Motor neuron (in vitro differentiated cells): ENCODE data around the gene CFD. TPM values are rescaled to one million over a fixed set of nuclear protein-coding genes. Genes with fewer than 3 reads are reported as not detected.

ENCODE experiments used
- ATAC-seq, 8 experiments: fragments of 200-7000 bp; cut with Tn5 transposase; replicated peaks in 6 of 8; 2 replicates each; pipeline ENCODE4 v1.8.0; 2021; ENCODE audit warnings: mild to moderate bottlenecking in 8 of 8, moderate library complexity in 8 of 8
- H3K27ac ChIP-seq, 2 donors: fragments of 250-450 bp; sonication (Bioruptor Pico); 2 replicates each; pipeline ENCODE4 v1.9.0; 2021; ENCODE audit warnings: antibody characterized with exemption in 2 of 2, mild to moderate bottlenecking in 2 of 2, moderate library complexity in 1 of 2
- H3K4me1 ChIP-seq, 2 donors: fragments of 250-450 bp; sonication (Bioruptor Pico); replicated peaks in 1 of 2; 2 replicates each; pipeline ENCODE4 v1.6.1; 2021; ENCODE audit warnings: antibody characterized with exemption in 2 of 2, mild to moderate bottlenecking in 2 of 2, moderate library complexity in 1 of 2
- H3K4me3 ChIP-seq, 5 donors: fragments of 250-450 bp; sonication (Bioruptor Pico); 2 replicates each; pipeline ENCODE4 v1.9.0; 2021; ENCODE audit warnings: antibody characterized with exemption in 5 of 5, mild to moderate bottlenecking in 5 of 5, moderate library complexity in 4 of 5
- WGBS, 10 experiments: fragments of 450-650 bp; shearing (Covaris generic); methylation state at CpG; one replicate each; pipeline ENCODE4 v1.0.0; 2022; 5-methylcytosine and 5-hydroxymethylcytosine counted together
- in situ Hi-C, 9 experiments: fragments of 400-800 bp; cut with MboI; loops; one replicate each; pipeline ENCODE4 v1.15.0; 2021; ENCODE audit warnings: low sequenced_read_pairs in 9 of 9, low pct_unique_long_range_greater_than_20kb in 2 of 9; ENCODE audit not compliant: unreplicated experiment in 9 of 9
- total RNA-seq, 8 experiments: library from RNA; unstranded; fragments of 300-600 nt; gene quantifications; 2 replicates each; pipeline versions ENCODE4 v1.2.3 to v1.2.4, GENCODE V29; 2022

CFD gene
- total RNA-seq, 8 experiments from 2014 or later: 0.83 to 72.1 (median 1.6) TPM

- 80 to 100% (median 96%) methylated on average over 1 to 7 of the region's 11 CpGs; no CpG with 5 or more reads in 3 of the 10 experiments for WGBS, 10 experiments
- Histone ChIP-seq H3K4me1 (peaks cover 11 to 19% of the 10 kb centered on the region in 2 donors), H3K4me3 (no peak overlapping the region), H3K27ac (no peak overlapping the region)
- ATAC-seq: no peak
- in situ Hi-C loops: no loop called here
Measured at GRCh38 chr19:896999-897398, 37.5 kb downstream of the CFD start.

- no peak for ATAC-seq
- Histone ChIP-seq H3K4me1 (peaks cover 12 to 21% of the 10 kb centered on the region in 2 donors), H3K27ac (no peak overlapping the region), H3K4me3 (no peak overlapping the region)
- 80 to 83% (median 82%) methylated on average over 1 to 2 of the region's 26 CpGs; no CpG with 5 or more reads in 7 of the 10 experiments for WGBS, 10 experiments
- in situ Hi-C loops: no loop called here
Measured at GRCh38 chr19:897442-898039, 38.1 kb downstream of the CFD start.

- in situ Hi-C loops: no loop called here
- peak in 5 of 8 experiments; percentile 58 to 73 (median 66) for ATAC-seq
- 12% methylated on average over 10 of the region's 20 CpGs; no CpG with 5 or more reads in 9 of the 10 experiments for WGBS, 10 experiments
Measured at GRCh38 chr19:898663-899062, 39.2 kb downstream of the CFD start.

GRCh38 chr19:899336-900042, 40.0 kb downstream of the CFD start:
- in situ Hi-C loops: loop anchor here in 1 of 9 experiments (25.0 kb wide), 2 partner anchors 137 to 237 kb away; partner anchors contain the start of genes MISP and RNF126
- H3K27ac ChIP-seq: peak overlapping the region in 1 of 2 donors; percentile 17
- 62 to 100% (median 68%) methylated on average over 1 to 7 of the region's 32 CpGs; no CpG with 5 or more reads in 6 of the 10 experiments for WGBS, 10 experiments
- H3K4me3 ChIP-seq: no peak overlapping the region
- no peak for ATAC-seq
- peaks cover 22 to 32% of the 10 kb centered on the region in 2 donors for H3K4me1 ChIP-seq

More at GRCh38 chr19:898663-899062, 39.2 kb downstream of the CFD start:
- Histone ChIP-seq H3K4me3 (no peak overlapping the region), H3K27ac (peak overlapping the region in 1 of 2 donors; percentile 17), H3K4me1 (peaks cover 22 to 32% of the 10 kb centered on the region in 2 donors)

GRCh38 chr19:900043-900301, 40.5 kb downstream of the CFD start:
- in situ Hi-C loops: loop anchor here in 1 of 9 experiments (25.0 kb wide), 2 partner anchors 138 to 238 kb away; partner anchors contain the start of genes MISP and RNF126
- Histone ChIP-seq H3K4me3 (no peak overlapping the region), H3K27ac (no peak overlapping the region), H3K4me1 (peaks cover 22 to 32% of the 10 kb centered on the region in 2 donors)
- WGBS, 10 experiments: 95 to 100% methylated on average over 1 to 4 of the region's 15 CpGs; no CpG with 5 or more reads in 8 of the 10 experiments
- no peak for ATAC-seq

- no CpG with 5 or more reads among the region's 30 CpGs for WGBS, 10 experiments
- Histone ChIP-seq H3K4me3 (no peak overlapping the region), H3K27ac (no peak overlapping the region), H3K4me1 (peaks cover 22 to 32% of the 10 kb centered on the region in 2 donors)
- in situ Hi-C loops: loop anchor here in 1 of 9 experiments (25.0 kb wide), 2 partner anchors 138 to 238 kb away; partner anchors contain the start of genes MISP and RNF126
- peak in 5 of 8 experiments; percentile 15 to 70 (median 33) for ATAC-seq
Measured at GRCh38 chr19:900302-901111, 41.0 kb downstream of the CFD start.

GRCh38 chr19:901216-902092, 42.0 kb downstream of the CFD start:
- Histone ChIP-seq H3K4me3 (no peak overlapping the region), H3K27ac (no peak overlapping the region), H3K4me1 (peaks cover 22 to 32% of the 10 kb centered on the region in 2 donors)
- no CpG with 5 or more reads among the region's 27 CpGs for WGBS, 10 experiments
- in situ Hi-C loops: loop anchor here in 1 of 9 experiments (25.0 kb wide), 2 partner anchors 139 to 239 kb away; partner anchors contain the start of genes MISP and RNF126
- ATAC-seq: no peak

- no peak overlapping the region for H3K27ac ChIP-seq
- in situ Hi-C loops: loop anchor here in 1 of 9 experiments (25.0 kb wide), 2 partner anchors 140 to 240 kb away; partner anchors contain the start of genes MISP and RNF126
- 100% methylated on average over 3 of the region's 7 CpGs; no CpG with 5 or more reads in 9 of the 10 experiments for WGBS, 10 experiments
- no peak overlapping the region for H3K4me3 ChIP-seq
- peaks cover 22 to 32% of the 10 kb centered on the region in 2 donors for H3K4me1 ChIP-seq
- ATAC-seq: no peak
Measured at GRCh38 chr19:902093-902370, 42.6 kb downstream of the CFD start.

- ATAC-seq: no peak
- in situ Hi-C loops: loop anchor here in 1 of 9 experiments (25.0 kb wide), 2 partner anchors 140 to 240 kb away; partner anchors contain the start of genes MISP and RNF126
- 50 to 90% (median 80%) methylated on average over 1 to 9 of the region's 14 CpGs; no CpG with 5 or more reads in 4 of the 10 experiments for whole genome bisulfite sequencing, 10 experiments
- Histone ChIP-seq H3K4me3 (no peak overlapping the region), H3K27ac (no peak overlapping the region), H3K4me1 (peaks cover 22 to 32% of the 10 kb centered on the region in 2 donors)
Measured at GRCh38 chr19:902446-903226, 43.2 kb downstream of the CFD start.

- peaks cover 20 to 30% of the 10 kb centered on the region in 2 donors for H3K4me1 ChIP-seq
- peak in 7 of 8 experiments; percentile 40 to 86 (median 85) for ATAC-seq
- 0 to 60% (median 6%) methylated on average over 2 to 6 of the region's 32 CpGs; no CpG with 5 or more reads in 7 of the 10 experiments for WGBS, 10 experiments
- H3K27ac ChIP-seq: peak overlapping the region; percentile 24 to 51
- H3K4me3 ChIP-seq: peak overlapping the region in 4 of 5 donors; percentile 6 to 19 (median 9)
- in situ Hi-C loops: loop anchor here in 1 of 9 experiments (25.0 kb wide), 2 partner anchors 141 to 241 kb away; partner anchors contain the start of genes MISP and RNF126
Measured at GRCh38 chr19:903266-903797, 43.9 kb downstream of the CFD start.

- in situ Hi-C loops: loop anchor here in 1 of 9 experiments (25.0 kb wide), 2 partner anchors 142 to 242 kb away; partner anchors contain the start of genes MISP and RNF126
- no peak overlapping the region for H3K27ac ChIP-seq
- no peak for ATAC-seq
- no peak overlapping the region for H3K4me3 ChIP-seq
- peaks cover 11 to 23% of the 10 kb centered on the region in 2 donors for H3K4me1 ChIP-seq
- 62 to 95% (median 94%) methylated on average over 2 to 6 of the region's 8 CpGs; no CpG with 5 or more reads in 4 of the 10 experiments for WGBS, 10 experiments
Measured at GRCh38 chr19:904545-904944, 45.1 kb downstream of the CFD start.
